Endothelial cell of umbilical vein (primary cell): Measurements from ENCODE around the gene SLC35F3. TPM values are rescaled to one million over a fixed set of nuclear protein-coding genes. Genes with fewer than 3 reads are reported as not detected.

Experiments used
- BruUV-seq: library from RNA; stranded (reverse); fragments of 400-500 nt; replicated peaks from 2 replicates; lab custom pipeline; 2021; lab: Mats Ljungman, UMichigan
- CTCF ChIA-PET: fragments of 300-600, 350-600 bp; sonication (Branson Sonifier 250); formaldehyde crosslinking; loops from one replicate; lab custom pipeline; 2021; ENCODE audit warnings: antibody characterized with exemption, inconsistent platforms; lab: Charles Lee
- POLR2A ChIA-PET: fragments of 300-600, 350-600 bp; sonication (Branson Sonifier 250); formaldehyde crosslinking; loops from one replicate; lab custom pipeline; 2021; ENCODE audit warnings: antibody characterized with exemption, inconsistent platforms; lab: Charles Lee
- DNase-seq: peaks from one replicate; pipeline ENCODE4 v3.0.0-alpha.2; 2011; ENCODE audit warnings: low read depth, low spot score
- FAIRE-seq: peaks from 2 replicates; lab custom pipeline; 2011; peaks lifted over from hg19 to GRCh38; lab: Jason Lieb, UNC
- H2AFZ ChIP-seq: 2 replicates; pipeline ENCODE4 v1.6.0; 2012; ENCODE audit warnings: low read depth, low read length, control low read depth, inconsistent platforms
- H3K27ac ChIP-seq: 2 replicates; pipeline ENCODE4 v1.5.1; 2011; ENCODE audit warnings: low read depth, mild to moderate bottlenecking, control low read depth, low read length, moderate library complexity; ENCODE audit not compliant: insufficient read depth
- H3K27me3 ChIP-seq, 2 experiments: 2 replicates each; pipeline versions ENCODE4 v1.6.0 to v1.6.1; 2011; ENCODE audit warnings: low read length in 2 of 2, mixed read lengths in 1 of 2; ENCODE audit not compliant: control insufficient read depth in 2 of 2, insufficient read depth in 2 of 2
- H3K36me3 ChIP-seq, 2 experiments: 2 replicates in 1 of 2; 3 replicates in 1 of 2; pipeline ENCODE4 v1.5.1; 2011; ENCODE audit warnings: low read length in 2 of 2, mild to moderate bottlenecking in 1 of 2, moderate library complexity in 1 of 2; ENCODE audit not compliant: control insufficient read depth in 2 of 2, insufficient read depth in 2 of 2; ENCODE audit errors: extremely low read depth in 1 of 2
- H3K4me1 ChIP-seq: 3 replicates; pipeline ENCODE4 v1.5.1; 2011; ENCODE audit warnings: mild to moderate bottlenecking, low read length; ENCODE audit not compliant: control insufficient read depth, insufficient read depth; ENCODE audit errors: extremely low read depth
- H3K4me2 ChIP-seq: 2 replicates; pipeline ENCODE4 v1.6.1; 2011; ENCODE audit warnings: low read length, control low read depth, mixed read lengths; ENCODE audit not compliant: insufficient read depth
- H3K4me3 ChIP-seq, 3 experiments: fragments of 200-600 bp in 1 of 3; sonication (generic), shearing (Covaris generic) in 1 of 3; replicated peaks in 1 of 3; 2 replicates each; pipeline ENCODE4 v1.5.1; 2011 to 2016; ENCODE audit warnings: control low read depth in 3 of 3, low read length in 3 of 3, mild to moderate bottlenecking in 2 of 3, inconsistent platforms in 1 of 3, low read depth in 1 of 3, moderate library complexity in 1 of 3; ENCODE audit not compliant: insufficient read depth in 1 of 3
- H3K79me2 ChIP-seq: 2 replicates; pipeline ENCODE4 v1.6.0; 2012; ENCODE audit warnings: low read length, inconsistent platforms; ENCODE audit not compliant: control insufficient read depth, insufficient read depth
- H3K9ac ChIP-seq: replicated peaks from 2 replicates; pipeline ENCODE3; 2011; ENCODE audit warnings: low read length, control low read depth; ENCODE audit not compliant: insufficient read depth; ENCODE audit errors: extremely low read depth
- H3K9me1 ChIP-seq: replicated peaks from 3 replicates; pipeline ENCODE4 v1.6.0; 2011; ENCODE audit warnings: mild to moderate bottlenecking, low read length; ENCODE audit not compliant: control insufficient read depth, insufficient read depth; ENCODE audit errors: extremely low read depth
- H3K9me3 ChIP-seq: replicated peaks from 2 replicates; pipeline ENCODE4 v1.5.1; 2012; ENCODE audit warnings: low read length, inconsistent platforms; ENCODE audit not compliant: control insufficient read depth, insufficient read depth
- H4K20me1 ChIP-seq: replicated peaks from 2 replicates; pipeline ENCODE3; 2011; ENCODE audit warnings: mild to moderate bottlenecking, low read length; ENCODE audit not compliant: control insufficient read depth, insufficient read depth; ENCODE audit errors: extremely low read depth
- EZH2 ChIP-seq: IDR thresholded peaks from 2 replicates; pipeline ENCODE4 v1.6.1; 2012; ENCODE audit warnings: borderline replicate concordance, low read depth, mild to moderate bottlenecking, moderate library complexity, low read length, inconsistent platforms; ENCODE audit not compliant: severe bottlenecking
- FOS ChIP-seq: IDR thresholded peaks from 2 replicates; pipeline ENCODE4 v1.6.1; 2011; ENCODE audit warnings: mild to moderate bottlenecking, low read length, moderate library complexity, borderline replicate concordance; ENCODE audit not compliant: insufficient read depth
- GATA2 ChIP-seq: IDR thresholded peaks from 2 replicates; pipeline ENCODE4 v1.7.0; 2011; ENCODE audit warnings: low read depth, mild to moderate bottlenecking, moderate library complexity, mixed read lengths, low read length; ENCODE audit not compliant: insufficient read length, insufficient read depth
- JUN ChIP-seq: IDR thresholded peaks from 2 replicates; pipeline ENCODE4 v1.6.1; 2011; ENCODE audit warnings: borderline replicate concordance, low read depth; ENCODE audit not compliant: insufficient read length, insufficient read depth
- MYC ChIP-seq: IDR thresholded peaks from one replicate; pipeline ENCODE4 v1.6.1; 2011; ENCODE audit warnings: mild to moderate bottlenecking, low read depth, low read length
- POLR2A ChIP-seq: IDR thresholded peaks from 2 replicates; pipeline ENCODE4 v1.6.1; 2012; ENCODE audit warnings: low read depth, mild to moderate bottlenecking, control low read depth, low read length
- POLR2AphosphoS5 ChIP-seq: IDR thresholded peaks from 2 replicates; pipeline ENCODE4 v1.6.1; 2012; ENCODE audit warnings: low read depth, mild to moderate bottlenecking, control low read depth, low read length, moderate library complexity; ENCODE audit not compliant: insufficient read depth
- dilution Hi-C: fragments of 300-500 bp; cut with MboI; formaldehyde crosslinking; loops from one replicate; pipeline ENCODE4 v1.15.0; 2019; ENCODE audit warnings: low sequenced_read_pairs; ENCODE audit not compliant: extremely low pct_ligation_motif_present
- intact Hi-C: fragments of 100-400 bp; cut with micrococcal nuclease; formaldehyde crosslinking; loops from one replicate; pipeline ENCODE4 v1.10.0; 2022
- polyA plus RNA-seq, 4 experiments: library from polyadenylated mRNA; depleted of rRNA in 3 of 4; stranded (reverse) in 3 of 4; unstranded in 1 of 4; fragments of >200 nt; gene quantifications; 2 replicates each; pipeline versions ENCODE4 v1.2.1 to v1.2.3, GENCODE V29; 2011 to 2012; ENCODE audit warnings: missing spikeins in 1 of 4
- total RNA-seq: library from RNA; stranded (reverse); gene quantifications from 2 replicates; pipeline ENCODE4 v1.2.3, GENCODE V29; 2021
- TF ChIP-seq, protein P1 (sequence below), 2 donors: IDR thresholded peaks; 1 replicate in 1 of 2; 2 replicates in 1 of 2; pipeline ENCODE4 v1.5.1; 2011; ENCODE audit warnings: low read length in 2 of 2, mild to moderate bottlenecking in 2 of 2, moderate library complexity in 2 of 2, control low read depth in 1 of 2, inconsistent platforms in 1 of 2, low read depth in 1 of 2; ENCODE audit not compliant: insufficient read depth in 1 of 2; ENCODE audit errors: extremely low read depth in 1 of 2
- TF ChIP-seq, protein P2 (sequence below): IDR thresholded peaks from 2 replicates; pipeline ENCODE4 v1.6.1; 2011; ENCODE audit not compliant: insufficient read depth, insufficient read length

SLC35F3 gene
- total and polyA plus RNA-seq, 2 donors (not counting 3 experiments of a cell fraction or from before 2014, with no cell fraction given) = not detected

DNA sequence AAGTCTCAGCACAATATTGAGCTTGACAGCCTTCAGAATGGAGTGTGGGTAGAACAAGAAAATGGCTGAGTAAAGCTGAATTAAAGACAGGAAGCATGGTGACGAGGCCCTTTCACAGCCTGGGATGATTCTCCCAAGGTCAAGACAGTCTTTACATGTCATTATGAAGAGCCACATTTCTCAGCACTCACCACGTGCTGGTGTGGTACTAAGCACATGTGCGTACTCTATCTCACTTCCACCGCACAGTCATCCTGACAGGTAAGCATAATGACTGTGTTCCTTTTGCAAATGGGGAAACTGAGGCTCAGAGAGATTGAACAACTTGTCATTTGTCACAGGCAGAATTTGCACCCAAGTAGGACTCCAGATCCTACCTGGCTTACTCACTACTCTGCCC, 376.0 kb downstream of the SLC35F3 start:
- H3K9me3 ChIP-seq = no peaks in the 10 kb centered on the region
- no peaks in the 10 kb centered on the region for H4K20me1 ChIP-seq
- no peaks in the 10 kb centered on the region for H3K4me1 ChIP-seq
- FAIRE-seq (no peak), DNase-seq (no peak)
- no peak overlapping the region for H3K9ac ChIP-seq
- H3K79me2 ChIP-seq = no peaks in the 10 kb centered on the region
- no TSS peak for BruUV-seq
- no peaks in the 10 kb centered on the region for H3K9me1 ChIP-seq
- TF ChIP-seq GATA2 = no peak
- TF ChIP-seq, protein P1, sequence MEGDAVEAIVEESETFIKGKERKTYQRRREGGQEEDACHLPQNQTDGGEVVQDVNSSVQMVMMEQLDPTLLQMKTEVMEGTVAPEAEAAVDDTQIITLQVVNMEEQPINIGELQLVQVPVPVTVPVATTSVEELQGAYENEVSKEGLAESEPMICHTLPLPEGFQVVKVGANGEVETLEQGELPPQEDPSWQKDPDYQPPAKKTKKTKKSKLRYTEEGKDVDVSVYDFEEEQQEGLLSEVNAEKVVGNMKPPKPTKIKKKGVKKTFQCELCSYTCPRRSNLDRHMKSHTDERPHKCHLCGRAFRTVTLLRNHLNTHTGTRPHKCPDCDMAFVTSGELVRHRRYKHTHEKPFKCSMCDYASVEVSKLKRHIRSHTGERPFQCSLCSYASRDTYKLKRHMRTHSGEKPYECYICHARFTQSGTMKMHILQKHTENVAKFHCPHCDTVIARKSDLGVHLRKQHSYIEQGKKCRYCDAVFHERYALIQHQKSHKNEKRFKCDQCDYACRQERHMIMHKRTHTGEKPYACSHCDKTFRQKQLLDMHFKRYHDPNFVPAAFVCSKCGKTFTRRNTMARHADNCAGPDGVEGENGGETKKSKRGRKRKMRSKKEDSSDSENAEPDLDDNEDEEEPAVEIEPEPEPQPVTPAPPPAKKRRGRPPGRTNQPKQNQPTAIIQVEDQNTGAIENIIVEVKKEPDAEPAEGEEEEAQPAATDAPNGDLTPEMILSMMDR (IDR thresholded peaks at IDR 0.05; ENCODE audit: extremely low read depth in 1 of 2, insufficient read depth in 1 of 2, low read depth in 1 of 2, low read length in 2 of 2) = no peak
- TF ChIP-seq FOS = no peak
- TF ChIP-seq, protein P2, sequence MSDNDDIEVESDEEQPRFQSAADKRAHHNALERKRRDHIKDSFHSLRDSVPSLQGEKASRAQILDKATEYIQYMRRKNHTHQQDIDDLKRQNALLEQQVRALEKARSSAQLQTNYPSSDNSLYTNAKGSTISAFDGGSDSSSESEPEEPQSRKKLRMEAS = no peak
- TF ChIP-seq POLR2A = no peak
- no peak for TF ChIP-seq POLR2AphosphoS5
- TF ChIP-seq MYC = no peak
- no peak for TF ChIP-seq EZH2
- TF ChIP-seq JUN = no peak
- no peak overlapping the region for H2AFZ ChIP-seq
- H3K4me3 ChIP-seq = no peak overlapping the region
- dilution Hi-C loops = no loop called here
- no peaks in the 10 kb centered on the region for H3K36me3 ChIP-seq
- ChIA-PET CTCF (no interaction called here), POLR2A (no interaction called here)
- H3K4me2 ChIP-seq = no peak overlapping the region
- H3K27me3 ChIP-seq = no peaks in the 10 kb centered on the region
- intact Hi-C loops = no loop called here
- no peak overlapping the region for H3K27ac ChIP-seq
